Measurements from ENCODE around the gene TLX3. TPM values are rescaled to one million over a fixed set of nuclear protein-coding genes. Genes with fewer than 3 reads are reported as not detected.

Gene TLX3
- total RNA-seq, 1 experiment from 2014 or later: not detected

- POLR2A ChIA-PET (ENCODE audit: unreplicated experiment): no interaction called here
- DNase-seq: no peak
- Histone ChIP-seq H3K4me1 (replicated peaks; ENCODE audit: insufficient read depth) (peaks cover 6% of the 10 kb centered on the region), H3K4me2 (no peak overlapping the region), H3K9me3 (ENCODE audit: insufficient read depth, low read depth) (no peaks in the 10 kb centered on the region), H3K9me2 (ENCODE audit: insufficient read depth) (no peaks in the 10 kb centered on the region), H3F3A (ENCODE audit: insufficient read depth, low read depth) (peaks cover 6% of the 10 kb centered on the region; the same call in 1 of the 2 replicates), H3K27me3 (ENCODE audit: insufficient read depth, low read depth) (no peaks in the 10 kb centered on the region), H3K27ac (no peak overlapping the region), H3K36me3 (ENCODE audit: low read depth) (no peaks in the 10 kb centered on the region), H2AFZ (no peak overlapping the region), H4K20me1 (ENCODE audit: insufficient read depth) (no peaks in the 10 kb centered on the region), H3K79me2 (ENCODE audit: low read depth) (no peaks in the 10 kb centered on the region), H3K4me3 (no peak overlapping the region)
- CTCF ChIA-PET: interaction anchor here (0.6 kb wide), 1 partner anchor 689 kb away, joined by 3 read pairs; no protein-coding TSS in a partner anchor
- BruUV-seq (replicated peaks): no TSS peak
- intact Hi-C loops (cut with micrococcal nuclease; ENCODE audit: unreplicated experiment): no loop called here
- TF ChIP-seq EZH2 (IDR thresholded peaks at IDR 0.05; ENCODE audit: low read depth) (no peak), CTCF (conservative IDR thresholded peaks at IDR 0.05) (no peak)
These were observed 13.5 kb downstream of the TLX3 start for GRCh38 chr5:171322527-171322926.

- BruUV-seq (replicated peaks): no TSS peak
- no peaks in the 10 kb centered on the region for H3K27me3 ChIP-seq (ENCODE audit: insufficient read depth, low read depth)
- POLR2A ChIA-PET (ENCODE audit: unreplicated experiment): no interaction called here
These were observed 14.0 kb downstream of the TLX3 start for GRCh38 chr5:171323007-171323406.

GRCh38 chr5:171323806-171324632, 15.0 kb downstream of the TLX3 start:
- no TSS peak for BruUV-seq (replicated peaks)
- Histone ChIP-seq H2AFZ (no peak overlapping the region), H3K4me2 (peak overlapping the region; percentile 69), H3K27me3 (ENCODE audit: insufficient read depth, low read depth) (no peaks in the 10 kb centered on the region), H4K20me1 (ENCODE audit: insufficient read depth) (no peaks in the 10 kb centered on the region), H3K27ac (no peak overlapping the region), H3K36me3 (ENCODE audit: low read depth) (no peaks in the 10 kb centered on the region), H3K9me2 (ENCODE audit: insufficient read depth) (no peaks in the 10 kb centered on the region), H3K4me3 (peak overlapping the region; percentile 36; the same call in 1 of the 2 replicates), H3K4me1 (replicated peaks; ENCODE audit: insufficient read depth) (peaks cover 6% of the 10 kb centered on the region), H3F3A (ENCODE audit: insufficient read depth, low read depth) (peaks cover 6% of the 10 kb centered on the region; the same call in 1 of the 2 replicates), H3K79me2 (ENCODE audit: low read depth) (no peaks in the 10 kb centered on the region), H3K9me3 (ENCODE audit: insufficient read depth, low read depth) (no peaks in the 10 kb centered on the region)
- intact Hi-C loops (cut with micrococcal nuclease; ENCODE audit: unreplicated experiment): no loop called here
- peak in 1 of 2 experiments; percentile 64 for DNase-seq
- TF ChIP-seq EZH2 (IDR thresholded peaks at IDR 0.05; ENCODE audit: low read depth) (no peak), CTCF (conservative IDR thresholded peaks at IDR 0.05) (no peak)
- ChIA-PET POLR2A (ENCODE audit: unreplicated experiment) (interaction anchor here (0.5 to 0.6 kb wide), 2 partner anchors 117 to 267 kb away, joined by 3 to 5 read pairs; no protein-coding TSS in a partner anchor), CTCF (no interaction called here)

More at GRCh38 chr5:171323007-171323406, 14.0 kb downstream of the TLX3 start:
- Histone ChIP-seq H3K4me2 (no peak overlapping the region), H4K20me1 (ENCODE audit: insufficient read depth) (no peaks in the 10 kb centered on the region), H3F3A (ENCODE audit: insufficient read depth, low read depth) (peaks cover 6% of the 10 kb centered on the region; the same call in 1 of the 2 replicates), H3K36me3 (ENCODE audit: low read depth) (no peaks in the 10 kb centered on the region), H2AFZ (no peak overlapping the region), H3K9me3 (ENCODE audit: insufficient read depth, low read depth) (no peaks in the 10 kb centered on the region), H3K4me3 (no peak overlapping the region), H3K9me2 (ENCODE audit: insufficient read depth) (no peaks in the 10 kb centered on the region), H3K27ac (no peak overlapping the region), H3K79me2 (ENCODE audit: low read depth) (no peaks in the 10 kb centered on the region), H3K4me1 (replicated peaks; ENCODE audit: insufficient read depth) (peaks cover 6% of the 10 kb centered on the region)
- no peak for DNase-seq
- no peak for TF ChIP-seq CTCF (conservative IDR thresholded peaks at IDR 0.05)
- TF ChIP-seq EZH2 (IDR thresholded peaks at IDR 0.05; ENCODE audit: low read depth): no peak
- CTCF ChIA-PET: no interaction called here
- intact Hi-C loops (cut with micrococcal nuclease; ENCODE audit: unreplicated experiment): no loop called here
